T-helper 1 cell treated with Interleukin-12 subunit alpha and Interleukin-12 subunit beta and Interleukin-4 antibody, amounts not matched to agents 30 μg/mL and 1 μg/mL, for 36 hours (primary cell): ENCODE measurements around the gene LRRC27.
"Not testable (repeated sequence)": the region's sequence is repeated elsewhere in the genome, so short reads cannot be mapped to it uniquely, and the experiment has no call there.

ENCODE experiments used
- H3K27ac Mint-ChIP-seq: one replicate; pipeline ENCODE4 v1.8.0; 2021; ENCODE audit warnings: mild to moderate bottlenecking, mixed read lengths
- H3K27me3 Mint-ChIP-seq: one replicate; pipeline ENCODE4 v1.8.0; 2021; ENCODE audit warnings: low read depth, mixed read lengths
- H3K36me3 Mint-ChIP-seq: one replicate; pipeline ENCODE4 v1.8.0; 2021; ENCODE audit warnings: low read depth, mixed read lengths
- H3K4me1 Mint-ChIP-seq: one replicate; pipeline ENCODE4 v1.8.0; 2021; ENCODE audit warnings: low read depth, mixed read lengths
- H3K4me3 Mint-ChIP-seq: one replicate; pipeline ENCODE4 v1.8.0; 2021; ENCODE audit warnings: mild to moderate bottlenecking, moderate library complexity, mixed read lengths
- H3K9me3 Mint-ChIP-seq: one replicate; pipeline ENCODE4 v1.8.0; 2021; ENCODE audit warnings: mixed read lengths

Gene LRRC27

GRCh38 chr10:132335189-132336063 lies 3.4 kb downstream of the LRRC27 start:
- Mint-ChIP-seq H3K4me3 (no peak overlapping the region), H3K27me3 (peaks cover 5% of the 10 kb centered on the region), H3K9me3 (no peaks in the 10 kb centered on the region), H3K4me1 (peaks cover 20% of the 10 kb centered on the region), H3K27ac (no peak overlapping the region), H3K36me3 (peaks cover 5% of the 10 kb centered on the region)

GRCh38 chr10:132336064-132336746 lies 4.2 kb downstream of the LRRC27 start:
- H3K4me1 Mint-ChIP-seq = peaks cover 20% of the 10 kb centered on the region
- H3K27me3 Mint-ChIP-seq = peaks cover 5% of the 10 kb centered on the region
- no peak overlapping the region for H3K27ac Mint-ChIP-seq
- H3K9me3 Mint-ChIP-seq = no peaks in the 10 kb centered on the region
- H3K4me3 Mint-ChIP-seq = no peak overlapping the region
- H3K36me3 Mint-ChIP-seq = peaks cover 5% of the 10 kb centered on the region

GRCh38 chr10:132336919-132337407 lies 5.0 kb downstream of the LRRC27 start:
- H3K36me3 Mint-ChIP-seq = peaks cover 2% of the 10 kb centered on the region
- H3K4me3 Mint-ChIP-seq = peak overlapping the region; percentile 82
- H3K27me3 Mint-ChIP-seq = peaks cover 5% of the 10 kb centered on the region
- H3K4me1 Mint-ChIP-seq = peaks cover 19% of the 10 kb centered on the region
- H3K27ac Mint-ChIP-seq = peak overlapping the region; percentile 77
- H3K9me3 Mint-ChIP-seq = no peaks in the 10 kb centered on the region

GRCh38 chr10:132337854-132338253 lies 5.9 kb downstream of the LRRC27 start:
- peaks cover 14% of the 10 kb centered on the region for H3K4me1 Mint-ChIP-seq
- not testable (repeated sequence) for H3K36me3 Mint-ChIP-seq, H3K4me3 Mint-ChIP-seq, H3K9me3 Mint-ChIP-seq, H3K27ac Mint-ChIP-seq, H3K27me3 Mint-ChIP-seq

- Mint-ChIP-seq H3K4me1 (peaks cover 8% of the 10 kb centered on the region), H3K36me3 (peaks cover 2% of the 10 kb centered on the region), H3K4me3 (no peak overlapping the region), H3K9me3 (no peaks in the 10 kb centered on the region), H3K27ac (no peak overlapping the region), H3K27me3 (no peaks in the 10 kb centered on the region)
Observed at GRCh38 chr10:132338876-132339275, 6.9 kb downstream of the LRRC27 start.

GRCh38 chr10:132339276-132339675 lies 7.3 kb downstream of the LRRC27 start:
- Mint-ChIP-seq H3K4me3 (no peak overlapping the region), H3K27me3 (no peaks in the 10 kb centered on the region), H3K9me3 (no peaks in the 10 kb centered on the region), H3K36me3 (peaks cover 2% of the 10 kb centered on the region), H3K27ac (no peak overlapping the region), H3K4me1 (peaks cover 8% of the 10 kb centered on the region)

GRCh38 chr10:132341017-132341416 lies 9.0 kb downstream of the LRRC27 start:
- H3K4me1 Mint-ChIP-seq = peaks cover 8% of the 10 kb centered on the region
- no peak overlapping the region for H3K4me3 Mint-ChIP-seq
- no peaks in the 10 kb centered on the region for H3K27me3 Mint-ChIP-seq
- no peaks in the 10 kb centered on the region for H3K36me3 Mint-ChIP-seq
- H3K9me3 Mint-ChIP-seq = no peaks in the 10 kb centered on the region
- no peak overlapping the region for H3K27ac Mint-ChIP-seq

- no peaks in the 10 kb centered on the region for H3K27me3 Mint-ChIP-seq
- peaks cover 8% of the 10 kb centered on the region for H3K4me1 Mint-ChIP-seq
- no peaks in the 10 kb centered on the region for H3K36me3 Mint-ChIP-seq
- no peak overlapping the region for H3K27ac Mint-ChIP-seq
- no peaks in the 10 kb centered on the region for H3K9me3 Mint-ChIP-seq
- no peak overlapping the region for H3K4me3 Mint-ChIP-seq
Observed at GRCh38 chr10:132341781-132342180, 9.8 kb downstream of the LRRC27 start.

- H3K4me1 Mint-ChIP-seq = peaks cover 1% of the 10 kb centered on the region
- H3K4me3 Mint-ChIP-seq = no peak overlapping the region
- no peaks in the 10 kb centered on the region for H3K27me3 Mint-ChIP-seq
- H3K27ac Mint-ChIP-seq = no peak overlapping the region
- no peaks in the 10 kb centered on the region for H3K9me3 Mint-ChIP-seq
- no peaks in the 10 kb centered on the region for H3K36me3 Mint-ChIP-seq
Observed at GRCh38 chr10:132342553-132342952, 10.6 kb downstream of the LRRC27 start.

GRCh38 chr10:132344386-132344785 lies 12.4 kb downstream of the LRRC27 start:
- no peak overlapping the region for H3K4me3 Mint-ChIP-seq
- no peak overlapping the region for H3K27ac Mint-ChIP-seq
- no peaks in the 10 kb centered on the region for H3K36me3 Mint-ChIP-seq
- H3K27me3 Mint-ChIP-seq = no peaks in the 10 kb centered on the region
- H3K9me3 Mint-ChIP-seq = no peaks in the 10 kb centered on the region
- no peaks in the 10 kb centered on the region for H3K4me1 Mint-ChIP-seq

- no peaks in the 10 kb centered on the region for H3K4me1 Mint-ChIP-seq
- no peaks in the 10 kb centered on the region for H3K36me3 Mint-ChIP-seq
- no peaks in the 10 kb centered on the region for H3K9me3 Mint-ChIP-seq
- H3K27ac Mint-ChIP-seq = no peak overlapping the region
- H3K27me3 Mint-ChIP-seq = no peaks in the 10 kb centered on the region
- H3K4me3 Mint-ChIP-seq = no peak overlapping the region
Observed at GRCh38 chr10:132345345-132345744, 13.4 kb downstream of the LRRC27 start.

- no peak overlapping the region for H3K27ac Mint-ChIP-seq
- H3K27me3 Mint-ChIP-seq = no peaks in the 10 kb centered on the region
- no peaks in the 10 kb centered on the region for H3K4me1 Mint-ChIP-seq
- H3K36me3 Mint-ChIP-seq = no peaks in the 10 kb centered on the region
- no peak overlapping the region for H3K4me3 Mint-ChIP-seq
- H3K9me3 Mint-ChIP-seq = no peaks in the 10 kb centered on the region
Observed at GRCh38 chr10:132346806-132347205, 14.8 kb downstream of the LRRC27 start.

- H3K36me3 Mint-ChIP-seq = no peaks in the 10 kb centered on the region
- H3K27me3 Mint-ChIP-seq = no peaks in the 10 kb centered on the region
- no peaks in the 10 kb centered on the region for H3K4me1 Mint-ChIP-seq
- H3K27ac Mint-ChIP-seq = no peak overlapping the region
- H3K4me3 Mint-ChIP-seq = no peak overlapping the region
- no peaks in the 10 kb centered on the region for H3K9me3 Mint-ChIP-seq
Observed at GRCh38 chr10:132347211-132347930, 15.4 kb downstream of the LRRC27 start.

GRCh38 chr10:132347931-132348267 lies 15.9 kb downstream of the LRRC27 start:
- no peaks in the 10 kb centered on the region for H3K4me1 Mint-ChIP-seq
- no peak overlapping the region for H3K4me3 Mint-ChIP-seq
- no peaks in the 10 kb centered on the region for H3K36me3 Mint-ChIP-seq
- H3K27me3 Mint-ChIP-seq = no peaks in the 10 kb centered on the region
- H3K9me3 Mint-ChIP-seq = no peaks in the 10 kb centered on the region
- H3K27ac Mint-ChIP-seq = no peak overlapping the region
